Measurements from ENCODE around the gene CPLX1. TPM values are rescaled to one million over a fixed set of nuclear protein-coding genes. Genes with fewer than 3 reads are reported as not detected.

CPLX1 gene
- total RNA-seq, 4 donors from 2014 or later, result 0.34 to 3.8 (median 0.74) TPM

DNA sequence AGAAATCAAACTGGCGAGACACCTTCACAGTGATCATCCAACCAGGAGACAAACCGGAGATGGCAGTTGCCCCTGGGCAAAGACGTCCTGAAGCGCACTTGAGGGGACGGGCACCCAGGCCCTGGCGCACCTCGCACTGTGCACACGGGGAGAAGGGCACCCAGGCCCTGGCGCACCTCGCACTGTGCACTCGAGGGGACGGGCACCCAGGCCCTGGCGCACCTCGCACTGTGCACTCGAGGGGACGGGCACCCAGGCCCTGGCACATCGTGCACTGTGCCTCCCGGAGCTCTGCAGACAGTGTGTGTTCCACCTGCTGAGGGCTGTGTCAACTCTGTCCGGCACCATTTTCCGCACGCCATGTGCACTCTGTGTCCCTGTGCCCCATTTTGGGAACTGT is 34.6 kb upstream of the CPLX1 start:
- TF ChIP-seq, protein P1, sequence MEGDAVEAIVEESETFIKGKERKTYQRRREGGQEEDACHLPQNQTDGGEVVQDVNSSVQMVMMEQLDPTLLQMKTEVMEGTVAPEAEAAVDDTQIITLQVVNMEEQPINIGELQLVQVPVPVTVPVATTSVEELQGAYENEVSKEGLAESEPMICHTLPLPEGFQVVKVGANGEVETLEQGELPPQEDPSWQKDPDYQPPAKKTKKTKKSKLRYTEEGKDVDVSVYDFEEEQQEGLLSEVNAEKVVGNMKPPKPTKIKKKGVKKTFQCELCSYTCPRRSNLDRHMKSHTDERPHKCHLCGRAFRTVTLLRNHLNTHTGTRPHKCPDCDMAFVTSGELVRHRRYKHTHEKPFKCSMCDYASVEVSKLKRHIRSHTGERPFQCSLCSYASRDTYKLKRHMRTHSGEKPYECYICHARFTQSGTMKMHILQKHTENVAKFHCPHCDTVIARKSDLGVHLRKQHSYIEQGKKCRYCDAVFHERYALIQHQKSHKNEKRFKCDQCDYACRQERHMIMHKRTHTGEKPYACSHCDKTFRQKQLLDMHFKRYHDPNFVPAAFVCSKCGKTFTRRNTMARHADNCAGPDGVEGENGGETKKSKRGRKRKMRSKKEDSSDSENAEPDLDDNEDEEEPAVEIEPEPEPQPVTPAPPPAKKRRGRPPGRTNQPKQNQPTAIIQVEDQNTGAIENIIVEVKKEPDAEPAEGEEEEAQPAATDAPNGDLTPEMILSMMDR (IDR thresholded peaks at IDR 0.05; ENCODE audit: low read depth), result no peak

GRCh38 chr4:859496-859895 is 33.6 kb upstream of the CPLX1 start:
- TF ChIP-seq, protein P1 (IDR thresholded peaks at IDR 0.05; ENCODE audit: low read depth), result no peak

GRCh38 chr4:858831-859451 is 33.0 kb upstream of the CPLX1 start:
- TF ChIP-seq, protein P1 (IDR thresholded peaks at IDR 0.05; ENCODE audit: low read depth), result no peak

GRCh38 chr4:858041-858481 is 32.1 kb upstream of the CPLX1 start:
- TF ChIP-seq, protein P1 (IDR thresholded peaks at IDR 0.05; ENCODE audit: low read depth), result no peak

DNA sequence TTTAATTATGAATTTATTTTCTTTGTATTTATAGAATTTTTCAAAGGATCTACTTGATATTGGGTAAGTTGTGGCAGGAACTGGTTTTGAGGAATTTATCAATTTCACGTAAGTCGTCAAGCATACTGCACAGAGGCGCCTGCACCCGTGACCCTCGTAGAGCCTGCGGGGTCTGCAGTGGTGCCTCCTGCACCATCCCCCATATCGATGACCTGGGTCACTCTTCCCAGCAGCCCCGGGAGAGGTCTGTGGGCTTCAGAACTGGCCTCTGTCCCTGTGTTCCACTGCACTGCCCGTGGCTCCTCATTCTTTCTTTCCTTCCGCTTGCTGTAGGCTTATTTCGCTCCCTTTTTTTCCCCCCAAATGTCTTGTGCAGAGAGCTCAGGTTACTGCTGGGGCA is 31.5 kb upstream of the CPLX1 start:
- TF ChIP-seq, protein P1 (IDR thresholded peaks at IDR 0.05; ENCODE audit: low read depth), result no peak

DNA sequence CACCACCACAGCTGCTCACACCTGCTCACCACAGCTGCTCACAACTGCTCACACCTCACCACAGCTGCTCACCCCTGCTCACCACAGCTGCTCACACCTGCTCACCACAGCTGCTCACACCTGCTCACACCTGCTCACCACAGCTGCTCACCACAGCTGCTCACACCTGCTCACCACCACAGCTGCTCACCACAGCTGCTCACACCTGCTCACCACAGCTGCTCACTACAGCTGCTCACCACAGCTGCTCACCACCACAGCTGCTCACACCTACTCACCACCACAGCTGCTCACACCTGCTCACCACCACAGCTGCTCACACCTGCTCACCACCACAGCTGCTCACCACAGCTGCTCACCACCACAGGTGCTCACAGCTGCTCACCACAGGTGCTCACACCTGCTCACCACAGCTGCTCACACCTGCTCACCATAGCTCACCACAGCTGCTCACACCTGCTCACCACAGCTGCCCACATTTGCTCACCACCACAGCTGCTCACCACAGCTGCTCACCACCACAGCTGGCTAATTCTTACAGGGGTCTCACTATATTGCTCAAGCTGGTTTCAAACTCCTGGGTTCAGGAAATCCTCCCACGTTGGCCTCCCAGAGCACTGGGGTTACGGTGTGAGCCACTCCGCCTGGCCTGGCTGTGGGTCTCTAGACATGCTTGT is 30.4 kb upstream of the CPLX1 start:
- TF ChIP-seq, protein P1 (IDR thresholded peaks at IDR 0.05; ENCODE audit: low read depth), result no peak

DNA sequence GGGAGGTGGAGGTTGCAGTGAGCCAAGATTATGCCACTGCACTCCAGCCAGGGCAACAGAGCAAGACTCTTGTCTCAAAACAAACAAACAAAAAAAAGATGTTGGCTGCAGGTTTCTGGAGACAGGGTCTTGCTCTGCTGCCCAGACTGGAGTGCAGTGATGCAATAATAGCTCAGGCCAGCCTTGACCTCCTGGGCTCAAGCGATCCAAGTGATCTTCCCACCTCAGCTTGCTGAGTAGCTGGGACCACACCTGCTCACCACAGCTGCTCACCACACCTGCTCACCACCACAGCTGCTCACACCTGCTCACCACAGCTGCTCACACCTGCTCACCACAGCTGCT is 29.9 kb upstream of the CPLX1 start:
- TF ChIP-seq, protein P1 (IDR thresholded peaks at IDR 0.05; ENCODE audit: low read depth), result no peak

All from subcutaneous adipose tissue (tissue), 4 donors.